ENCODE data around the gene IBSP. TPM values are rescaled to one million over a fixed set of nuclear protein-coding genes. Genes with fewer than 3 reads are reported as not detected.

The IBSP gene
- total RNA-seq, 1 donor from 2014 or later: not detected

DNA sequence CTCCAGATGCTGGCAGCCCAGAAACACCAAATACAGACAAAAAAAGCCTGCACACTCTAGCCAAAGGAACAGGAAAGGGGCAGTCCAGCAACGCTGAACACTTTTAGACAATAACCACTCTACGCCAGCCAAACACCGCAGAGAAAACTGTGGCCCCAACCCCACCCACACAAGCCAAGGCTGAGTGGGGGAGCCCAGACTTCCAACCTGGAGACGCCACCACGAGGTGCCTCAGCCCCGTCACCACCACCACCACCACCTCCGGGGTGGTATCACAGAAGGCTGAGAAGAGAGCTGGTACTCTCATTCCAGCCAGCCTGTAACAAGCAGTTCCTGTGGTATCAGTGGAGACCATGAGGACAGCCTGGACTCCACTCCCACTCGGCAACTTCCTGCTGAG lies 56.2 kb downstream of the IBSP start:
- Histone ChIP-seq H3K27me3 (ENCODE audit: low read depth) (no peaks in the 10 kb centered on the region), H3K9me3 (replicated peaks) (no peaks in the 10 kb centered on the region), H3K27ac (replicated peaks) (no peak overlapping the region), H3K36me3 (no peaks in the 10 kb centered on the region), H3K4me3 (no peak overlapping the region), H3K4me1 (no peaks in the 10 kb centered on the region)
- intact Hi-C loops (cut with micrococcal nuclease): no loop called here
- no peak for DNase-seq
- TF ChIP-seq, protein P1, sequence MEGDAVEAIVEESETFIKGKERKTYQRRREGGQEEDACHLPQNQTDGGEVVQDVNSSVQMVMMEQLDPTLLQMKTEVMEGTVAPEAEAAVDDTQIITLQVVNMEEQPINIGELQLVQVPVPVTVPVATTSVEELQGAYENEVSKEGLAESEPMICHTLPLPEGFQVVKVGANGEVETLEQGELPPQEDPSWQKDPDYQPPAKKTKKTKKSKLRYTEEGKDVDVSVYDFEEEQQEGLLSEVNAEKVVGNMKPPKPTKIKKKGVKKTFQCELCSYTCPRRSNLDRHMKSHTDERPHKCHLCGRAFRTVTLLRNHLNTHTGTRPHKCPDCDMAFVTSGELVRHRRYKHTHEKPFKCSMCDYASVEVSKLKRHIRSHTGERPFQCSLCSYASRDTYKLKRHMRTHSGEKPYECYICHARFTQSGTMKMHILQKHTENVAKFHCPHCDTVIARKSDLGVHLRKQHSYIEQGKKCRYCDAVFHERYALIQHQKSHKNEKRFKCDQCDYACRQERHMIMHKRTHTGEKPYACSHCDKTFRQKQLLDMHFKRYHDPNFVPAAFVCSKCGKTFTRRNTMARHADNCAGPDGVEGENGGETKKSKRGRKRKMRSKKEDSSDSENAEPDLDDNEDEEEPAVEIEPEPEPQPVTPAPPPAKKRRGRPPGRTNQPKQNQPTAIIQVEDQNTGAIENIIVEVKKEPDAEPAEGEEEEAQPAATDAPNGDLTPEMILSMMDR (IDR thresholded peaks at IDR 0.05; ENCODE audit: borderline replicate concordance): no peak

DNA sequence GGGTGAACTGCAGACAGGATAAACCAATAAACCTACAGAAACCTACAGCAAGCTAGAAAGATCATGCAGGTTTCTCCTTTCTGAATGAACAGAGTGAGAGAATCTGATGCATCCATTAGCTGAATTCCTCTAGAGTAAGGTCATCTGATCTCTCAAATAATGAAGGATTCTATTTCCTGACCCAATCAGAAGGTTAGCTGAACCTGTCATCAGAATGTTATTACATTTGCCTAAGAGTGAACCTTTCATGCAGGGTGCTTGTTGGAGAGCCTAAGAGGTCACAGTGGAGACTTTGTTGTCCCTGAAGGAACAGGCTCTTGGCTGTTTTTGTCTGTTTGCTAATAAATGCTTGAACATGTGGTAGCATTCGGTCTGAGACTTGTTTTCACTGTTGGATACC lies 57.5 kb downstream of the IBSP start:
- intact Hi-C loops (cut with micrococcal nuclease): no loop called here
- TF ChIP-seq, protein P1 (IDR thresholded peaks at IDR 0.05; ENCODE audit: borderline replicate concordance): no peak
- H3K27ac ChIP-seq (replicated peaks): no peak overlapping the region

DNA sequence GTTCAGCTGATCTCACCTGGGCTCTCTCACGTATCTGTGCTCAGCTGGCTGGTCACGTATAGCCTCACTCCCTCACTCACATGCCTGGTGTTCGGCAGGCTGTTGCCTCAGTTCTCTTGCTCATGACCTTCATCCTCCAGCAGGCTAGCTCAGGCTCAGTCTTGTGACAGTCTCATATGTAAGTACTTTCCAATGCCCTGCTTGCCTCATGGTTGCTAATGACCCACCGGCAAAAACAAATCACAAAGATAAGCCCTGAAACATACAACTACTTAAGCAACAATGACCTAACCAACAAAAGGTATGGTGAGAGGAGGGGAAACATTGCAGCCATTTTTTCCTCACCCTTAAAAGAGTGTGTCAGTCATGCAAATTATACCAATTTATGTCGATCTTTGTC lies 58.4 kb downstream of the IBSP start:
- no peaks in the 10 kb centered on the region for H3K9me3 ChIP-seq (replicated peaks)
- TF ChIP-seq, protein P1 (IDR thresholded peaks at IDR 0.05; ENCODE audit: borderline replicate concordance): no peak
- H3K4me1 ChIP-seq: no peaks in the 10 kb centered on the region
- no peak overlapping the region for H3K4me3 ChIP-seq
- no peak for DNase-seq
- H3K36me3 ChIP-seq: no peaks in the 10 kb centered on the region
- intact Hi-C loops (cut with micrococcal nuclease): no loop called here
- no peak overlapping the region for H3K27ac ChIP-seq (replicated peaks)
- no peaks in the 10 kb centered on the region for H3K27me3 ChIP-seq (ENCODE audit: low read depth)

More for the DNA sequence above, 57.5 kb downstream of the IBSP start:
- H3K36me3 ChIP-seq: no peaks in the 10 kb centered on the region
- H3K27me3 ChIP-seq (ENCODE audit: low read depth): no peaks in the 10 kb centered on the region
- no peaks in the 10 kb centered on the region for H3K9me3 ChIP-seq (replicated peaks)
- no peak for DNase-seq
- H3K4me3 ChIP-seq: no peak overlapping the region
- H3K4me1 ChIP-seq: no peaks in the 10 kb centered on the region

Other genes starting within 250 kb of the IBSP start
- not detected for gene DSPP, start 191.0 kb upstream of the IBSP start, total RNA-seq
- not detected for gene DMP1, start 149.3 kb upstream of the IBSP start, total RNA-seq
- not detected for gene MEPE, start 33.4 kb downstream of the IBSP start, total RNA-seq
- 3.7 TPM for gene SPP1, start 176.2 kb downstream of the IBSP start, total RNA-seq
- 11.7 TPM for gene PKD2, start 208.1 kb downstream of the IBSP start, total RNA-seq